Measurements from ENCODE around the gene PSPC1.
"Not testable (repeated sequence)": the region's sequence is repeated elsewhere in the genome, so short reads cannot be mapped to it uniquely, and the experiment has no call there.

PSPC1 gene

GRCh38 chr13:19782727-19783682 is at the start of gene PSPC1:
Gene PSPC1 (minus strand): TSS chr13:19782945. CDS start chr13:19782757, 188 bp downstream.
- DNase-seq (ENCODE audit: low read depth, low spot score), result peak; percentile 93

- no peak for DNase-seq (ENCODE audit: low read depth, low spot score)
Observed at GRCh38 chr13:19822673-19823072, 39.9 kb upstream of the PSPC1 start.

- DNase-seq (ENCODE audit: low read depth, low spot score), result no peak
Observed at GRCh38 chr13:19818223-19818842, 35.6 kb upstream of the PSPC1 start.

- no peak for DNase-seq (ENCODE audit: low read depth, low spot score)
Observed at GRCh38 chr13:19817510-19818158, 34.9 kb upstream of the PSPC1 start.

GRCh38 chr13:19817106-19817505 is 34.4 kb upstream of the PSPC1 start:
- DNase-seq (ENCODE audit: low read depth, low spot score), result no peak

GRCh38 chr13:19815842-19816241 is 33.1 kb upstream of the PSPC1 start:
- DNase-seq (ENCODE audit: low read depth, low spot score), result not testable (repeated sequence)

- no peak for DNase-seq (ENCODE audit: low read depth, low spot score)
Observed at GRCh38 chr13:19810996-19811881, 28.5 kb upstream of the PSPC1 start.

- no peak for DNase-seq (ENCODE audit: low read depth, low spot score)
Observed at GRCh38 chr13:19810151-19810550, 27.4 kb upstream of the PSPC1 start.

GRCh38 chr13:19805765-19806164 is 23.0 kb upstream of the PSPC1 start:
- no peak for DNase-seq (ENCODE audit: low read depth, low spot score)

GRCh38 chr13:19795956-19796355 is 13.2 kb upstream of the PSPC1 start:
- DNase-seq (ENCODE audit: low read depth, low spot score), result no peak

GRCh38 chr13:19794631-19795030 is 11.9 kb upstream of the PSPC1 start:
- no peak for DNase-seq (ENCODE audit: low read depth, low spot score)

GRCh38 chr13:19791953-19792537 is 9.3 kb upstream of the PSPC1 start:
- no peak for DNase-seq (ENCODE audit: low read depth, low spot score)

GRCh38 chr13:19782049-19782726 is 557 bp downstream of the PSPC1 start:
- DNase-seq (ENCODE audit: low read depth, low spot score), result peak; percentile 30

GRCh38 chr13:19781526-19781925 is 1.2 kb downstream of the PSPC1 start:
- DNase-seq (ENCODE audit: low read depth, low spot score), result no peak

GRCh38 chr13:19780753-19781418 is 1.9 kb downstream of the PSPC1 start:
- not testable (repeated sequence) for DNase-seq (ENCODE audit: low read depth, low spot score)

GRCh38 chr13:19772306-19772705 is 10.4 kb downstream of the PSPC1 start:
- no peak for DNase-seq (ENCODE audit: low read depth, low spot score)

GRCh38 chr13:19769854-19770253 is 12.9 kb downstream of the PSPC1 start:
- DNase-seq (ENCODE audit: low read depth, low spot score), result no peak

- DNase-seq (ENCODE audit: low read depth, low spot score), result no peak
Observed at GRCh38 chr13:19767966-19768365, 14.8 kb downstream of the PSPC1 start.

- no peak for DNase-seq (ENCODE audit: low read depth, low spot score)
Observed at GRCh38 chr13:19766591-19766990, 16.2 kb downstream of the PSPC1 start.

- no peak for DNase-seq (ENCODE audit: low read depth, low spot score)
Observed at GRCh38 chr13:19764237-19764636, 18.5 kb downstream of the PSPC1 start.

All from activated CD4-positive, CD25-positive, alpha-beta regulatory T cell treated with anti-CD3 and anti-CD28 coated beads, Interleukin-2, amount 50 U/mL, for 16 hours (primary cell).